NCI-H2081 treated with DMSO at 0.1 percent for 48 hours (cell line): ENCODE data around the gene GALNT18.
A peak's percentile ranks its signal among the peaks of the same experiment; 100 is the strongest.

ENCODE experiments used
- DNase-seq: peaks from one replicate; lab custom pipeline; 2025; lab: John Stamatoyannopoulos, UW

Gene GALNT18

GRCh38 chr11:11432621-11433319 is 189.0 kb downstream of the GALNT18 start:
- no peak for DNase-seq

GRCh38 chr11:11430431-11430830 is 191.4 kb downstream of the GALNT18 start:
- DNase-seq = no peak

DNA sequence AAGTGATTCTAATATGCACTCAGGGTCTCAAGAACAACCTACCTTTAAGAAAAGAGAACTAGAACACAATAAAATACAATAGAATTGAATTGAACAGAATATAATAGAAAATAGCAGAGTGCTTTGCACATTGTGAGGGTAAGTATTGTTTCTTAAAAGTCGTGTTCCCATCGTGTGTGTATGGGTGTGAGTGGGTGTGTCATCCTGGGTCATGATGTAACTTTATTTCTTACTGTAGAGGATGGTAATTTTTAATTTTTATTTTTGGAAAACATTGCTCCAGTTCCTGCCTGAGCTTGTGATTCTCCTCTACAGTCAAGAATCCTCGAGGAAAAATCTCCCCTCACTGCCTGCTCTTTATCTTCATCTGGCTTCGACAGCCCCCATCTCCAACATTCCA is 193.1 kb downstream of the GALNT18 start:
- DNase-seq = no peak

GRCh38 chr11:11427542-11427941 is 194.3 kb downstream of the GALNT18 start:
- no peak for DNase-seq

GRCh38 chr11:11427140-11427539 is 194.7 kb downstream of the GALNT18 start:
- DNase-seq = no peak

DNA sequence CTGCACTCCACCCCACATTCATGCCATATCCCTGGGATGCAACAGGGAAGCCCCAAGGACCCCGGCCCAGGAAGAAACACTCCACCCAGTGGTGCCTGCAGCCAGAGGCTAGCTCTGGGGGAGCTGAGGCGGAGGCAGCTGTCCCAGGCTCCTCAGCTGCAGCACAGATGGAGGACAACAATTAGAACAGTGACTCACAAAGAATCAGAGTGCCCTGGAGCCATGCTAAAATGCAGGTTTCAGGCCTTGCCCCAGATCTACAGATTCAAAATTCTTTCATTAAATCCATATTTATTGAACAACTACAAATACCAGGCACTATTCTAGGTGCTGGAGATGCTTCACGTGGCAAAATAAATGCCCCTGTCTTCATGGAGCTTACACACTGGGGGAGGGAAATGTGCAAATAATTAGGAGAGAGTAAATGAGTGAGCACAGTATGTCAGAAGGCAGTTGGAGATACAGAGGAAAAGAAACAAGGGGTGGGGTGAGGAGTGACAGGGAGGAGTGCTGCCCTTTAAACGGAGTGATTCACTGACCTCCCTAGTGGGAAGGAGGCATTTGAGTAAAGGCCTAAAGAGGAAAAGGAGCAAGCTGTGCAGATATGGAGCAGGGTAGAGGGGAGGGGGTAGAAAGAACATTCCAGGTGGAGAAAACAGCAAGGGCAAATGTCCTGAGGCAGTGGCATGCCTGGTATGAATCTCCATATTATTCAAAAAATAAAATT is 195.4 kb downstream of the GALNT18 start:
- no peak for DNase-seq

GRCh38 chr11:11425806-11426205 is 196.0 kb downstream of the GALNT18 start:
- no peak for DNase-seq

GRCh38 chr11:11424688-11425087 is 197.1 kb downstream of the GALNT18 start:
- no peak for DNase-seq

DNA sequence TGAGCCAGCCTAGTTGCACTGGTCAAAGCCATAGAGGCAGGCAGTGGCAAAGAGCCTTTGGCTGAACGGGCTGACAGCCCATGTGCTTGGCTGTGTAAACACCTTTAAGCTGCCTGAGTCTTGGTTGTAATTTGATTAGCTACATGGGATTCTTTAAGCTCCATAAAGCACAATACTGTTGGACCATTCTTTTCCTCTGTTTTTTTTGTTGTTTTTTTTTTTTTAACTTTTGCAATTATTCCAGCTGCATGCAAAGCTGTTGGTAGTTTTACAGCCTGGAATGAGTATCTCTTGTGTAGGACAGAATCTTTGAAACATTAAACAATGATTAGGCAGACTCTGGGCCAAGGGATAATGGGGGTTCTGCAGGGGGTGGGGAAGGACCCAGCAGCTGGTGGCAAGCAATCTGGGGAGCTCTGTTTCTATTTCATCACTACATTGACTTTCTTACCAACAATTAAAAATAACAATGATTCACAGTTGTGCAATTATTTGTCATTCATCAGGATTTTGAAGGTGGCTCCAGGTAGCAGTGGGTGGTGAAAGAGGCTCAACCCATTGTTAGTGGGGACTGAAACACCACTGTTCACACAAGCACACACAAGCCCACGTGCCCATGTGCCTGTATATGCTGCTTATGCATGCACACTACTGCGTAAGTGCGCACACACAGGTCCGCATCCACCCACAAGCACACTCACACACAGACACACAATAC is 199.2 kb downstream of the GALNT18 start:
- peak; percentile 35 for DNase-seq

DNA sequence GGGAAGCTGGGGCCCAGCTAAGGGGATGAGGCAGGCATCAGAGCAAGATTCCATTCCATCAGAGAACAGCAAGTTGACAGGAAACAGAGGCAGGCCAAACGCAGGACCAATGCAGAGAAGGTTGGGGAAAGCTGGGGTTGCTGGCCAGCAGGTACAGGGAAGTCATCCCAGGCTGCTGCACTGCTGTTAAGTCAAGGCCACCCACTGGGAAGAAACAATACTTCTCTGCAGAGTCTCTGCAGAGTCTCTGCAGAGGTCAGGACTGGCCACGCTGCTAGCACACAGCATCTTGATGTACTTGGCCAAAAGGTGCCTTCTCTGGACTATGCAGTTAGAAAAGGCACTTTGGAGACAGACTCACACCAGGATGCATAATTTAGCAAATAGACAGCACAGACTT is 200.3 kb downstream of the GALNT18 start:
- DNase-seq = no peak

- no peak for DNase-seq
Observed at GRCh38 chr11:11420899-11421285, 200.9 kb downstream of the GALNT18 start.

GRCh38 chr11:11420191-11420898 is 201.5 kb downstream of the GALNT18 start:
- DNase-seq = no peak

DNA sequence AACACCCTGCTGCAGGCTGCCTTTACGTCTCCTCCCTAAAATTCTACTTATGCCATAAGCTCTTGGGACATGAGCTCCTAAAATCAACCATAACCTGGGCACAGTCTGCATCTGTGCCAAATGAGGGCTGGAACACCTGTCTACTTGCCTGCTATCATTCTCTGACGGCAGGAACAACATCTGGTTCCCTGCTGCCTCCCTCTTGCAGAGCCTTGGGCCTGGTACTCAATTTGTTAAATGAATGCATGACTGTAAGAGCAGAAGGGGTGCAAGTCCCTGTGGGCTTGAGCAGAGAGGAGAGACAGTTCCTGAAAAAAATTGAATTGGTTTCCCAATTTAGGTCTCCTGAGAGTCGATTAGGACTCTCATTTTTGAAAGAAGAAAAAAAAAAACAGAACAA is 202.1 kb downstream of the GALNT18 start:
- no peak for DNase-seq

GRCh38 chr11:11416917-11417316 is 204.9 kb downstream of the GALNT18 start:
- no peak for DNase-seq

- no peak for DNase-seq
Observed at GRCh38 chr11:11416502-11416901, 205.3 kb downstream of the GALNT18 start.

DNA sequence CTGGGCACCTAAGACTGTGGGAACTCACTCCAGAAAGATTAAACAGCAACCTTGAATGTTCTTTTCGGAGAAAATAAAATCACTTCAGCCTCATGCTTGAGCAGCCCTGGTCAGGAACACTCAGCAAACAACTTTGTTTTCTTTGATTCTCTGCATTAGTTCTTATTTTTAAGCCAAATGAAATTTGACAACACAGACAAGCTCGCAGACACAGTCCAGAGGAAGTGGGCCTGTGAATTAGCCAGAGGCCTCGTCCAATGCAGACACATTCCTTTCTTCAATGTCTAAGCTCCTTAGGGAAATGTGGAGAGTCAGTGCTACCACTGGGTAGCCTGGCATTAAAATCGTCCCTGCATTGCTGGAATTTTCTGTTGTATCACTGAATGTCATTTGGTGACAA is 205.9 kb downstream of the GALNT18 start:
- DNase-seq = no peak

DNA sequence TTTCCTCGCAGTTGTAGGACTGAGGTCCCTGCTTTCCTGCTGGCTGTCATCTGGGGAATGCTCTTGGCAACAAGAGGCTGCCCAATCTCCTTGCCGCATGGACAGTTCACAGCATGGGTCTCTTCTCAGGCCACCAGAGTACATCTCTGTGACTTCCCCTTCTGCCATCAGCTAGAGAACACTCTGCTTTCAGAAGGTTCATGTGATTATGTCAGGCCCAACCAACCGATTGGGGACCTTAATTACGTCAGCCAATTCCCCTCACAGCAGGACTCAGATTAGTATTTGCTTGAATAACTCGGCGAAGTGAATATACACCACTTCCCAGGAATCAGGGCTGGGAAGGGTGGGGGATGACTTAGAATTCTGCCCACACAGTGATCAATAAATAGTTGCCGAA is 206.8 kb downstream of the GALNT18 start:
- DNase-seq = no peak

GRCh38 chr11:11413776-11414175 is 208.0 kb downstream of the GALNT18 start:
- no peak for DNase-seq

DNA sequence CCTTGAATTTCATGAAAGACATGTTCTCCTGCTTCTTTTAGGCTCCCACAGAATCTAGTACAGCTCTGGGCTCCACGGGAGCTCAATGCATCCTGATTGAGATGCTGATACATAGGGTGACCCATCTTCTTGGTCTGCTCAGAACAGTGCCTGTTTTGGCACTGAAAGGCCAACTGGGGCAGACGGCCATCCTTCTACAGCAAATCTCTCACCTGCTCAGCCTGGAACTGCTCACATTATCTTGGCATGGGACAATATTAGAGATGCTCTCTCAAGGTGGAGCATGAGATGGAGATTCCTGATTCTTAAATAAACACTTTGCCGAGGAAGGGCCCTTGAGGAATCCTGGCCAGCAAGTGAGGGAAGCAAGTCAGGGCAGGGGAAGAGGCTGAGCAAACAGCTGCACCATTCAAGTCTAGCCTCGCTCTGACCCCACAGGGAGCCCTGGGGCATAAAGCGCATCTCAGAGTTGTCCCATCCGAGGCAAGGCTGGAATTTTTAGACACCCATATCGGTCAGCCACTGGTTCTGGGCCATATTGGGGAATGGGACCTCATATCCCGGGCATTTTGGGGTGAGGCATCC is 210.3 kb downstream of the GALNT18 start:
- no peak for DNase-seq

DNA sequence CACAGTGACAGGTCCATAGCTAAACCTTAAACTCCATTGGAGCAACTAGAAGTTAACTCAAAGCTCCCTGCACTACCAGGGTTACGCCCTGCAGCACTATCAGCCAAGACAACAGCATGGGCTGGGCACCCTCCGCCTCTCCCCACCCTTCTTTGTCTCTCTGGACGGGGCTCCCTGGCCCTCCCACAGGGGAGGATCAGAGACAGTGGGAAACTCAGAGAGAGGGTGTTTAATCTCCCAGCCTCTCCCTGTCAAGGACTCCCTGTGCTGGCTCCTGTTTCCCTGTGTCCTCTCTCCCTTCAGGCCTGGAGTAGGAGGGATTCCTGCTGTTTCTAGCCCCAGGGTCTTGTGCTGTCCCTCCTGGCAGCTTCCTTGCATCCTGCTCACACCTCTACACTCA is 211.9 kb downstream of the GALNT18 start:
- DNase-seq = no peak

- DNase-seq = no peak
Observed at GRCh38 chr11:11409224-11409623, 212.6 kb downstream of the GALNT18 start.
